Thyroid gland (tissue), 4 donors: Measurements from ENCODE around the gene ELOVL2.

Experiments used
- CTCF ChIP-seq, 6 experiments: fragments of 200-600 bp in 3 of 6; fragments of 450-650 bp in 3 of 6; sonication (generic) in 3 of 6; IDR thresholded peaks; one replicate each; pipeline ENCODE4 v1.5.1; 2016 to 2019; ENCODE audit warnings: antibody characterized with exemption in 6 of 6, mild to moderate bottlenecking in 2 of 6, inconsistent platforms in 1 of 6, moderate library complexity in 1 of 6
- POLR2A ChIP-seq, 2 donors: fragments of 450-650 bp; IDR thresholded peaks; one replicate each; pipeline ENCODE4 v1.6.1; 2017; ENCODE audit warnings: antibody characterized with exemption in 2 of 2, mild to moderate bottlenecking in 2 of 2, moderate library complexity in 1 of 2

GRCh38 chr6:11012295-11012754 is 31.8 kb downstream of the ELOVL2 start:
- no peak for TF ChIP-seq CTCF (IDR thresholded peaks at IDR 0.05)
- no peak for TF ChIP-seq POLR2A (IDR thresholded peaks at IDR 0.05)
